Thymus (tissue), 11 donors: ENCODE results near the gene FAT1. TPM values are rescaled to one million over a fixed set of nuclear protein-coding genes. Genes with fewer than 3 reads are reported as not detected.
"Not testable (repeated sequence)": the region's sequence is repeated elsewhere in the genome, so short reads cannot be mapped to it uniquely, and the experiment has no call there.

Source experiments
- DNase-seq, 9 donors: peaks; one replicate each; pipeline ENCODE4 v3.0.0-alpha.2; 2013; ENCODE audit warnings: low spot score in 9 of 9, low read depth in 6 of 9, missing footprints in 1 of 9
- H3K27ac ChIP-seq, 2 donors: one replicate each; pipeline ENCODE4 v1.5.1; 2013; ENCODE audit warnings: control low read depth in 1 of 2, low read depth in 1 of 2, low read length in 1 of 2, mild to moderate bottlenecking in 1 of 2, moderate library complexity in 1 of 2
- H3K27me3 ChIP-seq, 2 donors: one replicate each; pipeline ENCODE4 v1.5.1; 2013; ENCODE audit warnings: low read length in 1 of 2; ENCODE audit not compliant: control insufficient read depth in 2 of 2, insufficient read depth in 1 of 2
- H3K36me3 ChIP-seq, 2 donors: one replicate each; pipeline ENCODE4 v1.5.1; 2013; ENCODE audit warnings: low read length in 1 of 2, mild to moderate bottlenecking in 1 of 2, moderate library complexity in 1 of 2; ENCODE audit not compliant: control insufficient read depth in 2 of 2, insufficient read depth in 2 of 2
- H3K4me1 ChIP-seq, 2 donors: one replicate each; pipeline ENCODE4 v1.5.1; 2013; ENCODE audit warnings: low read length in 2 of 2; ENCODE audit not compliant: control insufficient read depth in 2 of 2, insufficient read depth in 2 of 2
- H3K4me3 ChIP-seq, 2 donors: one replicate each; pipeline ENCODE4 v1.5.1; 2013; ENCODE audit warnings: low read length in 2 of 2, control low read depth in 1 of 2, mild to moderate bottlenecking in 1 of 2
- H3K9me3 ChIP-seq, 2 donors: one replicate each; pipeline ENCODE4 v1.5.1; 2013; ENCODE audit warnings: low read length in 1 of 2, mild to moderate bottlenecking in 1 of 2; ENCODE audit not compliant: control insufficient read depth in 2 of 2, insufficient read depth in 1 of 2
- WGBS: extraction: QIAGEN DNeasy Blood & Tissue Kit; methylation state at CpG from one replicate; pipeline ENCODE4 v1.1.7; 2013; 5-methylcytosine and 5-hydroxymethylcytosine counted together
- polyA plus RNA-seq: library from polyadenylated mRNA; stranded (reverse); fragments of 200-250 nt; gene quantifications from one replicate; pipeline ENCODE4 v1.2.3, GENCODE V29; 2013
- total RNA-seq: library from RNA; stranded (reverse); fragments of 120-200 nt; gene quantifications from one replicate; pipeline ENCODE4 v1.2.4, GENCODE V29; 2013
- donor health status: healthy.

Gene FAT1
- total and polyA plus RNA-seq, 2 donors, result 9.0 to 16.1 TPM

DNA sequence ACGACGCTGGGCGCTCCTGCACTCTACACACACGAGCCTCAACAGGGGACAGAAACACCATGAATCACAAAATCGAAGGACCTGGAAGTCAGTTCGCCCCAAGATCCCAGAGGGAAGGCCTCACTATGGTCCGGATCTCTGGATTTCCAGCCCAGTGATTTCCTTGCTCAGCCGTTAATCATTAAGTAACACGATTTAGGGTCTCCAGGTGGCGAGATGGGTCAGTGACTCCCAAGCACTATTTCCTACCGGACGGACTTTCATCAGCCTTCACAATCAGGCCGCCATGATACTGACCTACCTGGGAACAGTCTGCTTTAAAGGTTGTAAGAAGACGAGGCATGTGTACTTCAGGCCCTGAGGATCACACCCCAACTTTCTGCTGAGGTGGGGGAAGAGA is 63.7 kb downstream of the FAT1 start:
- 91% methylated on average over 14 of the region's 14 CpGs for WGBS
- no peak for DNase-seq
- H3K9me3 ChIP-seq, result no peaks in the 10 kb centered on the region
- H3K27me3 ChIP-seq, result no peaks in the 10 kb centered on the region
- H3K27ac ChIP-seq, result no peak overlapping the region
- no peaks in the 10 kb centered on the region for H3K4me1 ChIP-seq
- no peaks in the 10 kb centered on the region for H3K36me3 ChIP-seq
- no peak overlapping the region for H3K4me3 ChIP-seq

DNA sequence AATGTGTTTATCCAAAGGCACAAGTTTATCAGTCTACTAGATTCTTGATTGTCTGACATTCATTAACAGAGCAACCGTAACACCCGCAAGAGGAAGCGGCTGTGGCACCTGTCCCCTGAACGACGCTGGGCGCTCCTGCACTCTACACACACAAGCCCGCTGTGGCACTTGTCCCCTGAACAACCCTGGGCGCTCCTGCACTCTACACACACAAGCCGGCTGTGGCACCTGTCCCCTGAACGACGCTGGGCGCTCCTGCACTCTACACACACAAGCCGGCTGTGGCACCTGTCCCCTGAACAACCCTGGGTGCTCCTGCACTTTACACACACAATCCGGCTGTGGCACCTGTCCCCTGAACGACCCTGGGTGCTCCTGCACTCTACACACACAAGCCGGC is 64.2 kb downstream of the FAT1 start:
- DNase-seq, H3K27me3 ChIP-seq, H3K27ac ChIP-seq, H3K36me3 ChIP-seq, H3K4me3 ChIP-seq, H3K4me1 ChIP-seq, H3K9me3 ChIP-seq: not testable (repeated sequence)
- WGBS, result 90% methylated on average over 16 of the region's 16 CpGs

DNA sequence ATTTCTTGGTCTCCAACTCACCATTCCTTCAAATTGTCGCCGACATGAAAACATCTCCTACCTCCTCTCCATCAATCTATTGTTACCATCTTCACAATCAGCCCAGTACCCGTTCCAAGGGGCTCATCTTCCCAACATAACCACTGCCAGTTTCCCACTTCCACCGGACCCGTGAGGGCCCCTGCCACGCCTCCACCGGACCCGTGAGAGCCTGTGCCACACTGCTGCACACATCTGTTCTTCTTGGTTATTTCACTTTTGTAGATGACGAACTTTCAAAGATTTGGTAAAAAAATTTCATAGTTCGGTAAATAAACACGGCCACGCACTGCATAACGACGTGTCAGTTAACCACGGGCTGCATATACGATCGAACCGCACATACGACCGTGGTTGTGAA is 65.0 kb downstream of the FAT1 start:
- H3K4me1 ChIP-seq, result no peaks in the 10 kb centered on the region
- no peaks in the 10 kb centered on the region for H3K27me3 ChIP-seq
- H3K4me3 ChIP-seq, result no peak overlapping the region
- H3K36me3 ChIP-seq, result no peaks in the 10 kb centered on the region
- no peaks in the 10 kb centered on the region for H3K9me3 ChIP-seq
- DNase-seq, result no peak
- WGBS, result 96% methylated on average over 20 of the region's 20 CpGs
- no peak overlapping the region for H3K27ac ChIP-seq

DNA sequence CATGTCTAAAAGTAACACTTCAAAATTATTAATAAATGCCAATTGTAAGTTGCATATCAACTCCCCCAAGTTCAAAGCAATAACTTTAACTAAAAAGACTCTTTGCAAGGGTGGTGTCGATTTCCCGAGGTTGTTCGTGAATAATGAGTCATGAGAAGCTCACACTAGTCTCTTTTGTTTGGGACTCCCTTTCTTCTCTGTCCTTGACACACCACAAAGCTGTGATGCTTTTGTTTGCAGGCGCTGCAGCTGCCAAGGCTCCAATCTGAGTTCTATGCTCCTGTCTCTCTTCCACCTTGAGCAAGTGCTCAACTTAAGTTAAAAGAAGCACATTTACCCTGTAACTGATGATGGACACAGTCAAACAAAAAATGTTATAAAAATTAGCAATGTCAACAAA is 65.9 kb downstream of the FAT1 start:
- H3K27me3 ChIP-seq, result no peaks in the 10 kb centered on the region
- no peaks in the 10 kb centered on the region for H3K4me1 ChIP-seq
- no peak overlapping the region for H3K27ac ChIP-seq
- no peak for DNase-seq
- no peaks in the 10 kb centered on the region for H3K9me3 ChIP-seq
- WGBS, result 88% methylated on average over 4 of the region's 4 CpGs
- no peak overlapping the region for H3K4me3 ChIP-seq
- H3K36me3 ChIP-seq, result no peaks in the 10 kb centered on the region

DNA sequence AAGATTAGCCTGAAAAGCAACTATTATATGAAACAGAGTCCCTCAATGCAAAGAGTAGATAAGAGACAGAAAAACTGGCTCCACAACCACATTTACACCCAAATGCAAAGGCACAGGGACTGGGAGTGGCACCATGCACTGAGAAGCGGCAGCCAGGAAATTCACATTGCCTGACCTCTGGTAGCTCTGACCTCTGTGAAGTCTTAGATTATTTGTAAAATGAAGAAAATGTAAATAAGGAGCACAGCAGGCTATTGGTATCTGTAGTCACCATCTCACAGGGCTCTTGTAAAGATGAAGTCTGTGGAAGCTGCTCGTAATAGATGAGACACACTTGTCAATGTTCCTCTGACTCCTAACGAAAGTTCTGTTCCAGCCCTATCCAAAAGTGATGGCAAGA is 69.7 kb downstream of the FAT1 start:
- Histone ChIP-seq H3K27me3 (no peaks in the 10 kb centered on the region), H3K27ac (no peak overlapping the region), H3K9me3 (no peaks in the 10 kb centered on the region), H3K4me1 (no peaks in the 10 kb centered on the region), H3K4me3 (no peak overlapping the region), H3K36me3 (no peaks in the 10 kb centered on the region)
- 91% methylated on average over 3 of the region's 3 CpGs for WGBS
- DNase-seq, result no peak

DNA sequence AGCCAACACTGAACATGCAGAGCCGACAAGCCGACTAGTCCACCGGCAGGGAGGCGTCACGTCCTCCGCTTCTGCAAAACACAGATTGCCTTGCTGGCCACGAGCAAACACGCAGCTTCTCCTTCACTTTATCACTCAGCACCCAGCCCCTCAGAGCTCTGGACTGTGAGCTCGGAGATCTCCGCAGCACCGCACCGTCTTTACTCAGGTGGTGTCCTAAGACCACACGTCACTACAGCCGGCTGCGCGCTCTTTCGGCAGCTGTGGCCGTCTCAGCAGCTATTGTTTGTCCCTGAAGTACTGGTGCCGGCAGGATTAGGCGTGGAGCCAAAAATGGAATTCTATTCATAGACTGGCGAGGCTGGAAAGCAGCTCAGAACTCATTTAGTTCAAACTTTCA is 72.0 kb downstream of the FAT1 start:
- Histone ChIP-seq H3K4me3 (no peak overlapping the region), H3K27ac (no peak overlapping the region), H3K4me1 (no peaks in the 10 kb centered on the region), H3K9me3 (no peaks in the 10 kb centered on the region), H3K27me3 (no peaks in the 10 kb centered on the region), H3K36me3 (no peaks in the 10 kb centered on the region)
- WGBS, result 93% methylated on average over 21 of the region's 21 CpGs
- no peak for DNase-seq

DNA sequence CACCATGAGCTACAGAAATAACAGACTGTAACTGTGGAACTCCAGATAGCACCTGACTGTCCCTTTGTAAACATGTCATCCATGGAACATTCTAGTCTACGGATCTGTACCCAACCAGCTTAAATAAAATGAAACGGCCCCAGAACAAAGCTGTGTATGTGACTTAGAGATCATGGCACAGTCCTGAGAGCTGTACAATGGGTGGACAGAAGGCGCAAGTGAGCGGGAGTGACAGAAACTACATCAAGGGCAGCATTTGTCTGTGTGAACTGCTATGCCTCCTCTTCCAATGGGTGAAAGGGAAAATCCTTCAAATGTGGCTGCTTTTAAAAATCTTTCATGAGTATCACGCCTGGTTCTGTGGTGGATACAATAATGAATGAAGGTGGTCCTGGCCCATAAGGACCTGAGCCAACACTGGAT is 72.5 kb downstream of the FAT1 start:
- Histone ChIP-seq H3K4me3 (no peak overlapping the region), H3K27ac (no peak overlapping the region), H3K27me3 (no peaks in the 10 kb centered on the region), H3K9me3 (no peaks in the 10 kb centered on the region), H3K36me3 (no peaks in the 10 kb centered on the region), H3K4me1 (no peaks in the 10 kb centered on the region)
- WGBS, result 97% methylated on average over 5 of the region's 5 CpGs
- no peak for DNase-seq

DNA sequence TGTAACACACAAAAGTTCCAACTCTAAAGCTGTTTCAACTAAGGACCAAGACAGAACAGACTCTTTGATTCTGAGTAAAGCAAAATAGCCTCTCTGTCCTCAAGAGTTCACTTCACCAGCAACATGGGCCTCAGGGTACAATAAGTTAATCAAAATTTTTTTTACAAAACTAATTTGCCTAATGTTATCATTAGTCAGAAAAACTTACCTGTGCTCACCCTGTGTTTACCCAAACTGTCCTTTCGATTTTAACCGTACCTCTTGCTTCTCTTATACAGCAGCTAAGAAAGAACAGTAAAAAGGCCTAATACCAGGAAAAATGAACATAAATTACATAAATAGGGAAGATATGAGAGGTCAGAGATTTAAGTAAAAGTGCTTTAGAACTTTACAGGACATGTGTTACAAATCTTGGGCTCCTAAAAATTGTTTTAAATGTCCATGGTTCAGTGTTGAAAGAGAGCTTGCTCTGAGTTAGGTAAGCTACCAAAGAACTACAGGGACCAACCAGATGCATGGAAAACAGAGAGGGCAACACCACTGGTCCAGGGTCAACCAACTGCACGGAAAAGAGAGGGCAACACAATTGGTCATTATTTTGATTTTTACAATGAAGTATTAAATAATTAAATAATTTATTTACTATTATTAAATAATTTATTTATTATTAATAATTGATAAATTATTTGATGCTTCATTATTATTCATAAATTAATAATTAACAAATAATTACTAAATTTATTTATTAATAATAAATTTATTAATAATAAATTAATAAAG is 73.1 kb downstream of the FAT1 start:
- DNase-seq, result no peak
- H3K27ac ChIP-seq, result no peak overlapping the region
- WGBS, result 97% methylated on average over 3 of the region's 3 CpGs

DNA sequence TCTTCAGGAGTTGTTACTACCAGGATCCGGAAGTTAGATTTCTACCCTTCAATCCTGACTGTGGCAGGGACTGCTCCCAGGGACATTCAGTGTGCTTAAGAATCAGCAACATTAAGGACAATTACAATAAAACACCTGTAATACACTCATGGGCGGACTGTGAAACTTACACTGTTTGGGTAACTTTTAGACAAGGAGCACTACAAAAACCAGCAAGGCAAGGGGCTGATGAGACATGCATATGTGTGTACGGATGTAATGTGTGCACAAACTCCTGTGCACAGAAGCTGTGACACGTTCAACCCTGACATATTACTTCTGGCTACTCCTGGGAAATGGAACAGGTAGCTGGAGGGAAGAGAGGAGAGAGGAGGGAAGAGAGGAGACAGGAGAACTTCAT is 75.8 kb downstream of the FAT1 start:
- Histone ChIP-seq H3K36me3 (no peaks in the 10 kb centered on the region), H3K4me1 (no peaks in the 10 kb centered on the region), H3K4me3 (no peak overlapping the region), H3K9me3 (no peaks in the 10 kb centered on the region), H3K27ac (no peak overlapping the region), H3K27me3 (no peaks in the 10 kb centered on the region)
- 92% methylated on average over 4 of the region's 4 CpGs for WGBS
- no peak for DNase-seq

More for the DNA sequence above, 73.1 kb downstream of the FAT1 start:
- no peaks in the 10 kb centered on the region for H3K4me1 ChIP-seq
- no peaks in the 10 kb centered on the region for H3K9me3 ChIP-seq
- no peaks in the 10 kb centered on the region for H3K27me3 ChIP-seq
- no peak overlapping the region for H3K4me3 ChIP-seq
- no peaks in the 10 kb centered on the region for H3K36me3 ChIP-seq
